Mesendoderm (in vitro differentiated cells): ENCODE measurements around the gene KSR2.

Source experiments
- DNase-seq: peaks from one replicate; pipeline ENCODE4 v3.0.0; 2013
- H2AK5ac ChIP-seq: 2 replicates; pipeline ENCODE4 v1.6.1; 2013; ENCODE audit warnings: low read length, inconsistent platforms
- H2BK120ac ChIP-seq: 2 replicates; pipeline ENCODE4 v1.6.1; 2013; ENCODE audit warnings: low read depth, mild to moderate bottlenecking, low read length, moderate library complexity, mixed read lengths
- H2BK15ac ChIP-seq: replicated peaks from 2 replicates; pipeline ENCODE4 v1.6.1; 2013; ENCODE audit warnings: low read depth, mild to moderate bottlenecking, moderate library complexity
- H2BK5ac ChIP-seq: 2 replicates; pipeline ENCODE4 v1.6.1; 2013; ENCODE audit warnings: low read length, inconsistent platforms
- H3K18ac ChIP-seq: 2 replicates; pipeline ENCODE4 v1.6.1; 2013; ENCODE audit warnings: mild to moderate bottlenecking, low read length, mixed read lengths
- H3K23ac ChIP-seq: one replicate; pipeline ENCODE4 v1.6.1; 2013; ENCODE audit warnings: low read length
- H3K27ac ChIP-seq: 2 replicates; pipeline ENCODE4 v1.5.1; 2013; ENCODE audit warnings: low read depth, mild to moderate bottlenecking, inconsistent platforms, low read length, moderate library complexity
- H3K27me3 ChIP-seq: 2 replicates; pipeline ENCODE4 v1.6.1; 2013; ENCODE audit warnings: low read length, control low read depth, mild to moderate bottlenecking, inconsistent platforms; ENCODE audit not compliant: insufficient read depth, poor library complexity
- H3K36me3 ChIP-seq: 2 replicates; pipeline ENCODE4 v1.6.1; 2013; ENCODE audit warnings: low read length, inconsistent platforms; ENCODE audit not compliant: control insufficient read depth, insufficient read depth
- H3K4ac ChIP-seq: one replicate; pipeline ENCODE4 v1.6.1; 2013; ENCODE audit warnings: low read depth, mild to moderate bottlenecking, low read length, moderate library complexity
- H3K4me1 ChIP-seq: 2 replicates; pipeline ENCODE4 v1.6.1; 2013; ENCODE audit warnings: low read depth, low read length, inconsistent platforms; ENCODE audit not compliant: control insufficient read depth
- H3K4me2 ChIP-seq: 2 replicates; pipeline ENCODE4 v1.6.1; 2013; ENCODE audit warnings: low read length
- H3K4me3 ChIP-seq: 2 replicates; pipeline ENCODE4 v1.5.1; 2013; ENCODE audit warnings: mild to moderate bottlenecking, low read length
- H3K56ac ChIP-seq: one replicate; pipeline ENCODE4 v1.6.1; 2013; ENCODE audit warnings: low read length
- H3K79me1 ChIP-seq: 2 replicates; pipeline ENCODE4 v1.6.1; 2013; ENCODE audit warnings: low read length, inconsistent platforms
- H3K79me2 ChIP-seq: 2 replicates; pipeline ENCODE4 v1.6.1; 2013; ENCODE audit warnings: mild to moderate bottlenecking, low read length; ENCODE audit not compliant: control insufficient read depth, insufficient read depth
- H3K9ac ChIP-seq: 2 replicates; pipeline ENCODE4 v1.6.1; 2013; ENCODE audit warnings: low read length, inconsistent platforms
- H4K5ac ChIP-seq: one replicate; pipeline ENCODE4 v1.6.1; 2013; ENCODE audit warnings: low read length
- H4K8ac ChIP-seq: one replicate; pipeline ENCODE4 v1.6.1; 2013; ENCODE audit warnings: low read depth, mild to moderate bottlenecking, control low read depth, low read length, moderate library complexity
- WGBS: extraction: QIAGEN DNeasy Blood & Tissue Kit; methylation state at CpG from one replicate; pipeline ENCODE4 v1.1.7; 2013; ENCODE audit warnings: low lambda C conversion rate, missing lambda C conversion rate; ENCODE audit not compliant: insufficient coverage; ENCODE audit errors: extremely low coverage; 5-methylcytosine and 5-hydroxymethylcytosine counted together

Gene KSR2

DNA sequence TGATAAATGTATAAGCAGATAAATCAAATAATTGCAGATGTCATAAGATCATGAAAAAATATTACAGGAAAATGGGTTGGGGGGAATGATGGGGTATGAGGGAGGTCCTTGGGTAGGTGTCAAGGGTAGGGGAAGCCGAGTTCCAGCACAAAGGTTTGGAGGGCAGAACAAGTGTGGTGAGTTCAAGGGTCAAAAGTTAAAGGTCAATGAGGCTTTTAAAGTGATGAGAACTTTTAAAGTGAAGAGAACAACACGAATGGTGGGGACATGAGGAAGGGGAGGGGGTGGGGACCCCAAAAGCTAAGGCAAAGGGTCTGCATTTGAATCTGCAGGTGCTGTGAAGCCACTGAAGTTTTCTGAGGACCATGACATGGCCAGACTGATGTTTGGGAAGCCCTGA is 406.8 kb downstream of the KSR2 start:
- no peak overlapping the region for H4K8ac ChIP-seq
- H3K27me3 ChIP-seq, result no peaks in the 10 kb centered on the region
- H2BK15ac ChIP-seq, result no peak overlapping the region
- H3K4me2 ChIP-seq, result no peak overlapping the region
- H3K9ac ChIP-seq, result no peak overlapping the region
- H3K27ac ChIP-seq, result no peak overlapping the region
- H3K56ac ChIP-seq, result no peak overlapping the region
- H3K36me3 ChIP-seq, result no peaks in the 10 kb centered on the region
- H3K4me1 ChIP-seq, result no peaks in the 10 kb centered on the region
- H3K4ac ChIP-seq, result no peak overlapping the region
- no peak overlapping the region for H4K5ac ChIP-seq
- H2BK5ac ChIP-seq, result no peak overlapping the region
- no peak overlapping the region for H3K18ac ChIP-seq
- H3K23ac ChIP-seq, result no peak overlapping the region
- no peaks in the 10 kb centered on the region for H3K79me1 ChIP-seq
- H3K4me3 ChIP-seq, result no peak overlapping the region
- no peak for DNase-seq
- H2BK120ac ChIP-seq, result no peak overlapping the region
- no peaks in the 10 kb centered on the region for H3K79me2 ChIP-seq
- no peak overlapping the region for H2AK5ac ChIP-seq
- no CpG with 5 or more reads among the region's 2 CpGs for WGBS

DNA sequence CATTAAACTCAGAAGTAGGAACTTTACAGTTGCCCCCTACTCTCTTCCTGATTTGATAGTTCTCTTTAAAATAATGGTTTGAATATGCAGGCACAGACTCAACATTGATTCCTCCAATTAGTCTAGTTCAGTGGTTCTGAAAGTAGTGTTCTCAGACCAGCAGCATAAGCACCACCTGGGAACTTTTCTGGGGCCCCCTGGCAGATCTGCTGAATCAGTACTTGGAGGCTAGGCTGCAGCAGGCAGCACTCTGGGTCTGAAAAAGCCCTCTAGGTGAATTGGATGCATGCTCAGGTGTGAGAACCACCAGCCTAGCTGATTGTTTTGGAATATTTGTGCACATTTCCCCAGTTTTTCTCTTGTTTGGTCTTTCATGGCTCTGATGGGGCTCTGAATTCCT is 408.8 kb downstream of the KSR2 start:
- no peak overlapping the region for H3K56ac ChIP-seq
- H3K9ac ChIP-seq, result no peak overlapping the region
- H2AK5ac ChIP-seq, result no peak overlapping the region
- no peak overlapping the region for H2BK5ac ChIP-seq
- H3K79me1 ChIP-seq, result no peaks in the 10 kb centered on the region
- H3K4me2 ChIP-seq, result no peak overlapping the region
- no peaks in the 10 kb centered on the region for H3K79me2 ChIP-seq
- DNase-seq, result no peak
- no peak overlapping the region for H3K23ac ChIP-seq
- no peak overlapping the region for H2BK120ac ChIP-seq
- H3K27ac ChIP-seq, result no peak overlapping the region
- H3K27me3 ChIP-seq, result no peaks in the 10 kb centered on the region
- no peak overlapping the region for H2BK15ac ChIP-seq
- H3K36me3 ChIP-seq, result no peaks in the 10 kb centered on the region
- no peaks in the 10 kb centered on the region for H3K4me1 ChIP-seq
- H3K4me3 ChIP-seq, result no peak overlapping the region
- H4K8ac ChIP-seq, result no peak overlapping the region
- no peak overlapping the region for H3K18ac ChIP-seq
- no peak overlapping the region for H4K5ac ChIP-seq
- H3K4ac ChIP-seq, result no peak overlapping the region

DNA sequence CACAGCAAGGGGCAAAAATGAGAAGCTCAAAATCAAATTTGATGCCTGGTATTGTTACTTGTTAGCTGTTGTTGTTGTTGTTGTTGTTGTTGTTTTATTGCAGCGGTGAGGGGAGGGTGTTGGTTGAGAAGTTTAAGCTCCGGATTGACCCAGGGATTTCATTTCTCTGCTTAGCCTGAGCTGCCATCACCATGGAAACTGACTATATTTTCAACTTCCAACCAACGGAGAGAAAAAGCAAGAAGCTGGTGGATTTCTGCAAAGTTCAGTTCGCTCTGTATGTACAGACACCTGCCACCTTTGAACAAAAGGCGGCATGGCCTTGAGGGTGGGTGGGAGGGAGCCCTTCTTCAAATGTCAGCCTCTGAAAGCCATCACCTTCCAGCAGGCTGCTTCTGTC is 412.9 kb downstream of the KSR2 start:
- no peak for DNase-seq
- Histone ChIP-seq H3K36me3 (no peaks in the 10 kb centered on the region), H3K4ac (no peak overlapping the region), H3K23ac (no peak overlapping the region), H3K18ac (no peak overlapping the region), H3K9ac (no peak overlapping the region), H3K56ac (no peak overlapping the region), H3K4me3 (no peak overlapping the region), H4K5ac (no peak overlapping the region), H2BK15ac (no peak overlapping the region), H3K79me1 (no peaks in the 10 kb centered on the region), H2BK120ac (no peak overlapping the region), H2AK5ac (no peak overlapping the region), H4K8ac (no peak overlapping the region), H3K27me3 (no peaks in the 10 kb centered on the region), H3K27ac (no peak overlapping the region), H3K4me1 (no peaks in the 10 kb centered on the region), H3K79me2 (no peaks in the 10 kb centered on the region), H3K4me2 (no peak overlapping the region), H2BK5ac (no peak overlapping the region)
- WGBS, result no CpG with 5 or more reads among the region's 5 CpGs

DNA sequence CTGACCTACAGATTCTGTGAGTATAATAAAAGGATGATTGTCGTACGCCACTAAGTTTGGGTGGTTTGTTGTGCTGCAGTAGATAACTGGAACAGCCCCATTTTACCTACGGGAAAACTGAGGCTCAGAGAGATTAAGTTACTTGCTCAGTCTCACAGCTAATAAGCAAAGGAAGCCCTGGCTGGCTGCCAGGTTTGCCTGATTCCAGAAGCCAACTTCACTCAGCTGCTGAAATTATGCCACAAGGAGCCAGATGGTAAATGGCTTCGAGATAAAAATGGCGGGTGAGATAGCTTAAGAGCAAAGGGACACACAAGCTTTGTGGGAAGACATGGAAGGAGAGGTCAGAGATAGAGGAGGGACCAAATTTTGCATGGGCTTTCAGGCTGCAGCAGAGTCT is 415.8 kb downstream of the KSR2 start:
- Histone ChIP-seq H2BK15ac (no peak overlapping the region), H3K4me3 (no peak overlapping the region), H3K36me3 (no peaks in the 10 kb centered on the region), H3K27ac (no peak overlapping the region), H3K18ac (no peak overlapping the region), H2BK5ac (no peak overlapping the region), H3K23ac (no peak overlapping the region), H4K8ac (no peak overlapping the region), H4K5ac (no peak overlapping the region), H3K9ac (no peak overlapping the region), H3K4me2 (no peak overlapping the region), H3K4ac (no peak overlapping the region), H3K4me1 (no peaks in the 10 kb centered on the region), H2AK5ac (no peak overlapping the region), H3K56ac (no peak overlapping the region), H3K79me1 (no peaks in the 10 kb centered on the region), H2BK120ac (no peak overlapping the region), H3K79me2 (no peaks in the 10 kb centered on the region), H3K27me3 (no peaks in the 10 kb centered on the region)
- WGBS, result no CpG with 5 or more reads among the region's 5 CpGs
- no peak for DNase-seq

DNA sequence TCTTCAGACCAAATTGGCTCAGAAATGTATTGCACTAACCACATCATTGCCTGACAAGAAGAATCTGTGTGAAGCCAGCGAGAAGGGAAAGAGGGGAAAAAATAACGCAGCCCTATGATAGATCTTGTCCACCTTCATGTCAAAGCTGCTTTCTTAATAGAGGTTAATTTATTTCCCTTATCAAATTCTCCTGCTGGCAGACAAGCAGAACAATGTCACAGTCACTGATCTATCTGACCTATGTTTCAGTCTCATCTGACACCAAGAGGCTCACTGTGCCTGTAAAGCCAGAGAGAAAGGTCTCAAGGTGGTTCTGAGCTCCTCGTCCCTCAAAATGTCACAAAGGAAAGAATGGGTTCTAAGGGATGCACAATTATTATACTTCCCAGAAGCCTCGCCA is 417.1 kb downstream of the KSR2 start:
- Histone ChIP-seq H3K79me2 (no peaks in the 10 kb centered on the region), H3K4ac (no peak overlapping the region), H2BK15ac (no peak overlapping the region), H2BK120ac (no peak overlapping the region), H3K4me3 (no peak overlapping the region), H3K4me1 (no peaks in the 10 kb centered on the region), H3K79me1 (no peaks in the 10 kb centered on the region), H2BK5ac (no peak overlapping the region), H3K4me2 (no peak overlapping the region), H3K27me3 (no peaks in the 10 kb centered on the region), H3K18ac (no peak overlapping the region), H3K23ac (no peak overlapping the region), H3K36me3 (no peaks in the 10 kb centered on the region), H2AK5ac (no peak overlapping the region), H4K5ac (no peak overlapping the region), H3K9ac (no peak overlapping the region), H4K8ac (no peak overlapping the region), H3K27ac (no peak overlapping the region), H3K56ac (no peak overlapping the region)
- no CpG with 5 or more reads among the region's 4 CpGs for WGBS
- no peak for DNase-seq

DNA sequence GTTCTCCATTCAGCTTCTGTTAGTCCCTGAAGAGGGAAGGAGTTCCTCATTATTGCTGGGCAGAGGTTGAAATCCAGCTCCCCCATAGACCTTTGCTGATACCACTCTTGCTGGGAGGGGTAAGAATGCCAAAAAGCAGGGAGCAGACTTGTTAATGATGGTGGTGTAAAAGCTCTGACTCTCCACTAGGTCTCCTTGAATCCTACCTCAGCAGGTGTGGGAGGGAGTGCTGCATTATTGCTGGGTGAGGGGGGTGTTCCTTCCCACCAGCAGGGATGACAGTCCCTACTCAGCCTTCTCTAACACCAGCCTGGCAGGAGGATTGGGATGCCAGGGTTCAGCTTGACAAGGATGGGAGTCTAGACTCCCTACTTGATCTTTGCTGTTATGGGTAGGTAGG is 421.6 kb downstream of the KSR2 start:
- Histone ChIP-seq H3K9ac (no peak overlapping the region), H2AK5ac (no peak overlapping the region), H3K27ac (no peak overlapping the region), H3K4me2 (no peak overlapping the region), H3K79me1 (no peaks in the 10 kb centered on the region), H3K56ac (no peak overlapping the region), H3K4ac (no peak overlapping the region), H3K23ac (no peak overlapping the region), H3K36me3 (no peaks in the 10 kb centered on the region), H3K4me1 (no peaks in the 10 kb centered on the region), H2BK5ac (no peak overlapping the region), H2BK120ac (no peak overlapping the region), H3K27me3 (no peaks in the 10 kb centered on the region), H2BK15ac (no peak overlapping the region), H3K79me2 (no peaks in the 10 kb centered on the region), H4K8ac (no peak overlapping the region), H3K18ac (no peak overlapping the region), H4K5ac (no peak overlapping the region), H3K4me3 (no peak overlapping the region)
- DNase-seq, result peak; percentile 8
